ENCODE data around the gene ESF1. TPM values are rescaled to one million over a fixed set of nuclear protein-coding genes. Genes with fewer than 3 reads are reported as not detected.

Gene ESF1
- total and polyA plus RNA-seq, 4 donors: 3.5 to 7.3 (median 5.7) TPM

DNA sequence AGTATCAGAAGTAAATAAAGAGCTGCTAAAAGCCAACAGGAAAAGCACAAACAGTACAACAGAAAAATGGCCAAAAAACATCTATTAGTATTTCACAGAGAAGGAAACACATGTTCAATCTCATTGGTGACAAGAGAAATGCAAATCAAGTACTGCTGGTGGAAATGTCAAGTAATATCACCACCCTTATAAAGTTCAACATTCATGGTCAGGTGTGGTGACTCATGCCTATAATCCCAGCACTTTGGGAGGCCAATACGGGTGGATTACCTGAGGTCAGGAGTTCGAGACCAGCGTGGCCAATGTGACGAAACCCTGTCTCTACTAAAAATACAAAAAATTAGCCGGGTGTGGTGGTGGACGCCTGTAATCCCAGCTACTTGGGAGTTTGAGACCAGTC is 42.8 kb downstream of the ESF1 start:
- no peak for DNase-seq (ENCODE audit: low spot score)
- H3K4me1 ChIP-seq (ENCODE audit: control insufficient read depth in 4 of 4, insufficient read depth in 4 of 4, low read length in 3 of 4): no peaks in the 10 kb centered on the region
- no peak overlapping the region for H3K4me3 ChIP-seq (ENCODE audit: low read depth in 1 of 3, low read length in 3 of 3)
- no peaks in the 10 kb centered on the region for H3K27me3 ChIP-seq (ENCODE audit: control insufficient read depth in 4 of 4, insufficient read depth in 4 of 4, low read length in 3 of 4)
- TF ChIP-seq YY1 (IDR thresholded peaks at IDR 0.05) (no peak), JUND (IDR thresholded peaks at IDR 0.05) (no peak), SP1 (IDR thresholded peaks at IDR 0.05) (no peak), TAF1 (conservative IDR thresholded peaks at IDR 0.05) (no peak), FOXA2 (IDR thresholded peaks at IDR 0.05) (no peak), GABPA (IDR thresholded peaks at IDR 0.05 in 1 of 2, conservative IDR thresholded peaks at IDR 0.05 in 1 of 2) (no peak), NR2F2 (IDR thresholded peaks at IDR 0.05) (no peak), RAD21 (IDR thresholded peaks at IDR 0.05) (no peak), RXRA (IDR thresholded peaks at IDR 0.05) (no peak), HNF4A (conservative IDR thresholded peaks at IDR 0.05) (no peak), FOXA1 (IDR thresholded peaks at IDR 0.05) (no peak), HNF4G (IDR thresholded peaks at IDR 0.05) (no peak), EGR1 (IDR thresholded peaks at IDR 0.05; ENCODE audit: low read depth in 2 of 2) (no peak)
- TF ChIP-seq, protein P1, sequence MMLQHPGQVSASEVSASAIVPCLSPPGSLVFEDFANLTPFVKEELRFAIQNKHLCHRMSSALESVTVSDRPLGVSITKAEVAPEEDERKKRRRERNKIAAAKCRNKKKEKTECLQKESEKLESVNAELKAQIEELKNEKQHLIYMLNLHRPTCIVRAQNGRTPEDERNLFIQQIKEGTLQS (IDR thresholded peaks at IDR 0.05): no peak
- TF ChIP-seq, protein P2, sequence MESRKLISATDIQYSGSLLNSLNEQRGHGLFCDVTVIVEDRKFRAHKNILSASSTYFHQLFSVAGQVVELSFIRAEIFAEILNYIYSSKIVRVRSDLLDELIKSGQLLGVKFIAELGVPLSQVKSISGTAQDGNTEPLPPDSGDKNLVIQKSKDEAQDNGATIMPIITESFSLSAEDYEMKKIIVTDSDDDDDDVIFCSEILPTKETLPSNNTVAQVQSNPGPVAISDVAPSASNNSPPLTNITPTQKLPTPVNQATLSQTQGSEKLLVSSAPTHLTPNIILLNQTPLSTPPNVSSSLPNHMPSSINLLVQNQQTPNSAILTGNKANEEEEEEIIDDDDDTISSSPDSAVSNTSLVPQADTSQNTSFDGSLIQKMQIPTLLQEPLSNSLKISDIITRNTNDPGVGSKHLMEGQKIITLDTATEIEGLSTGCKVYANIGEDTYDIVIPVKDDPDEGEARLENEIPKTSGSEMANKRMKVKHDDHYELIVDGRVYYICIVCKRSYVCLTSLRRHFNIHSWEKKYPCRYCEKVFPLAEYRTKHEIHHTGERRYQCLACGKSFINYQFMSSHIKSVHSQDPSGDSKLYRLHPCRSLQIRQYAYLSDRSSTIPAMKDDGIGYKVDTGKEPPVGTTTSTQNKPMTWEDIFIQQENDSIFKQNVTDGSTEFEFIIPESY (IDR thresholded peaks at IDR 0.05): no peak
- TF ChIP-seq, protein P3, sequence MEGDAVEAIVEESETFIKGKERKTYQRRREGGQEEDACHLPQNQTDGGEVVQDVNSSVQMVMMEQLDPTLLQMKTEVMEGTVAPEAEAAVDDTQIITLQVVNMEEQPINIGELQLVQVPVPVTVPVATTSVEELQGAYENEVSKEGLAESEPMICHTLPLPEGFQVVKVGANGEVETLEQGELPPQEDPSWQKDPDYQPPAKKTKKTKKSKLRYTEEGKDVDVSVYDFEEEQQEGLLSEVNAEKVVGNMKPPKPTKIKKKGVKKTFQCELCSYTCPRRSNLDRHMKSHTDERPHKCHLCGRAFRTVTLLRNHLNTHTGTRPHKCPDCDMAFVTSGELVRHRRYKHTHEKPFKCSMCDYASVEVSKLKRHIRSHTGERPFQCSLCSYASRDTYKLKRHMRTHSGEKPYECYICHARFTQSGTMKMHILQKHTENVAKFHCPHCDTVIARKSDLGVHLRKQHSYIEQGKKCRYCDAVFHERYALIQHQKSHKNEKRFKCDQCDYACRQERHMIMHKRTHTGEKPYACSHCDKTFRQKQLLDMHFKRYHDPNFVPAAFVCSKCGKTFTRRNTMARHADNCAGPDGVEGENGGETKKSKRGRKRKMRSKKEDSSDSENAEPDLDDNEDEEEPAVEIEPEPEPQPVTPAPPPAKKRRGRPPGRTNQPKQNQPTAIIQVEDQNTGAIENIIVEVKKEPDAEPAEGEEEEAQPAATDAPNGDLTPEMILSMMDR (IDR thresholded peaks at IDR 0.05; ENCODE audit: low read depth, low read length, missing input control): no peak
- TF ChIP-seq, protein P4, sequence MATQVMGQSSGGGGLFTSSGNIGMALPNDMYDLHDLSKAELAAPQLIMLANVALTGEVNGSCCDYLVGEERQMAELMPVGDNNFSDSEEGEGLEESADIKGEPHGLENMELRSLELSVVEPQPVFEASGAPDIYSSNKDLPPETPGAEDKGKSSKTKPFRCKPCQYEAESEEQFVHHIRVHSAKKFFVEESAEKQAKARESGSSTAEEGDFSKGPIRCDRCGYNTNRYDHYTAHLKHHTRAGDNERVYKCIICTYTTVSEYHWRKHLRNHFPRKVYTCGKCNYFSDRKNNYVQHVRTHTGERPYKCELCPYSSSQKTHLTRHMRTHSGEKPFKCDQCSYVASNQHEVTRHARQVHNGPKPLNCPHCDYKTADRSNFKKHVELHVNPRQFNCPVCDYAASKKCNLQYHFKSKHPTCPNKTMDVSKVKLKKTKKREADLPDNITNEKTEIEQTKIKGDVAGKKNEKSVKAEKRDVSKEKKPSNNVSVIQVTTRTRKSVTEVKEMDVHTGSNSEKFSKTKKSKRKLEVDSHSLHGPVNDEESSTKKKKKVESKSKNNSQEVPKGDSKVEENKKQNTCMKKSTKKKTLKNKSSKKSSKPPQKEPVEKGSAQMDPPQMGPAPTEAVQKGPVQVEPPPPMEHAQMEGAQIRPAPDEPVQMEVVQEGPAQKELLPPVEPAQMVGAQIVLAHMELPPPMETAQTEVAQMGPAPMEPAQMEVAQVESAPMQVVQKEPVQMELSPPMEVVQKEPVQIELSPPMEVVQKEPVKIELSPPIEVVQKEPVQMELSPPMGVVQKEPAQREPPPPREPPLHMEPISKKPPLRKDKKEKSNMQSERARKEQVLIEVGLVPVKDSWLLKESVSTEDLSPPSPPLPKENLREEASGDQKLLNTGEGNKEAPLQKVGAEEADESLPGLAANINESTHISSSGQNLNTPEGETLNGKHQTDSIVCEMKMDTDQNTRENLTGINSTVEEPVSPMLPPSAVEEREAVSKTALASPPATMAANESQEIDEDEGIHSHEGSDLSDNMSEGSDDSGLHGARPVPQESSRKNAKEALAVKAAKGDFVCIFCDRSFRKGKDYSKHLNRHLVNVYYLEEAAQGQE (IDR thresholded peaks at IDR 0.05): no peak
- H3K9ac ChIP-seq (ENCODE audit: low read depth in 1 of 2, low read length in 2 of 2): no peak overlapping the region
- WGBS: 90% methylated on average over 6 of the region's 6 CpGs
- H3K27ac ChIP-seq (ENCODE audit: low read depth in 1 of 2, low read length in 2 of 2): no peak overlapping the region
- H3K36me3 ChIP-seq (ENCODE audit: control insufficient read depth in 4 of 4, insufficient read depth in 3 of 4, low read depth in 1 of 4, low read length in 3 of 4): peaks cover 0 to 8% (median 4%) of the 10 kb centered on the region in 4 donors
- no peaks in the 10 kb centered on the region for H3K9me3 ChIP-seq (ENCODE audit: control insufficient read depth in 4 of 4, low read length in 3 of 4)

Data from liver (tissue), 9 donors.